Measurements from ENCODE around the gene RET.

Gene RET

DNA sequence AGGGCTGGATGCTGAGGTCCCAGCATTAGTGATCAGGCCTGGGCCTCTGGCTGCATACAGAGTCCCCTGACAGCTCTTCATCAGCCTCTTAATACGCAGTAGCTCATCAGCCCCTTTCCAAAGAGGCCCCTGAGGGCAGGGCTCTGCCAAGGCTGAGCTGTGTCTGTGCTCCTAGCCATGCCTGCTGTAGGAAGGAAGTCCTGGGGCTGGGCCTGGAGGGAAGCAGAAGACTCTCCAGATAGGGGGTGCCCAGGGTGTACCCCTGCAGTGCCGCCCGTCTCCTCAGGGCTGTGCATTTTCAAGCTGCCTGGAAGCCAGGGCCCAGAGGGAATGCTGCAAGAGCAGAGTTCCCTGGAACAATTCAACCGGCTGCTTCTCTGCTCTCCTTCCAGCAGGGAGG, 7.3 kb upstream of the RET start:
- H3K9me2 ChIP-seq (replicated peaks; ENCODE audit: control insufficient read depth, low read length): no peaks in the 10 kb centered on the region
- H4K20me1 ChIP-seq (ENCODE audit: control insufficient read depth, insufficient read depth, low read depth, low read length): no peaks in the 10 kb centered on the region
- no peaks in the 10 kb centered on the region for H3F3A ChIP-seq (ENCODE audit: control insufficient read depth, insufficient read depth)
- H3K27ac ChIP-seq (ENCODE audit: low read depth, low read length): no peak overlapping the region
- no peaks in the 10 kb centered on the region for H3K36me3 ChIP-seq (ENCODE audit: control insufficient read depth, low read length)
- TF ChIP-seq, protein P1, sequence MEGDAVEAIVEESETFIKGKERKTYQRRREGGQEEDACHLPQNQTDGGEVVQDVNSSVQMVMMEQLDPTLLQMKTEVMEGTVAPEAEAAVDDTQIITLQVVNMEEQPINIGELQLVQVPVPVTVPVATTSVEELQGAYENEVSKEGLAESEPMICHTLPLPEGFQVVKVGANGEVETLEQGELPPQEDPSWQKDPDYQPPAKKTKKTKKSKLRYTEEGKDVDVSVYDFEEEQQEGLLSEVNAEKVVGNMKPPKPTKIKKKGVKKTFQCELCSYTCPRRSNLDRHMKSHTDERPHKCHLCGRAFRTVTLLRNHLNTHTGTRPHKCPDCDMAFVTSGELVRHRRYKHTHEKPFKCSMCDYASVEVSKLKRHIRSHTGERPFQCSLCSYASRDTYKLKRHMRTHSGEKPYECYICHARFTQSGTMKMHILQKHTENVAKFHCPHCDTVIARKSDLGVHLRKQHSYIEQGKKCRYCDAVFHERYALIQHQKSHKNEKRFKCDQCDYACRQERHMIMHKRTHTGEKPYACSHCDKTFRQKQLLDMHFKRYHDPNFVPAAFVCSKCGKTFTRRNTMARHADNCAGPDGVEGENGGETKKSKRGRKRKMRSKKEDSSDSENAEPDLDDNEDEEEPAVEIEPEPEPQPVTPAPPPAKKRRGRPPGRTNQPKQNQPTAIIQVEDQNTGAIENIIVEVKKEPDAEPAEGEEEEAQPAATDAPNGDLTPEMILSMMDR (IDR thresholded peaks at IDR 0.05; ENCODE audit: low read depth, low read length, poor library complexity, severe bottlenecking): no peak
- TF ChIP-seq EZH2phosphoT487 (IDR thresholded peaks at IDR 0.05; ENCODE audit: borderline replicate concordance, low read length): no peak
- H3K9me3 ChIP-seq (ENCODE audit: control insufficient read depth, insufficient read depth, low read length): no peaks in the 10 kb centered on the region
- H3K79me2 ChIP-seq (ENCODE audit: control insufficient read depth, low read length): no peaks in the 10 kb centered on the region
- H3K4me3 ChIP-seq (ENCODE audit: low read length): no peak overlapping the region
- no peak overlapping the region for H3K4me2 ChIP-seq (ENCODE audit: low read length)
- no peaks in the 10 kb centered on the region for H3K4me1 ChIP-seq (ENCODE audit: control insufficient read depth, low read length)
- H3K27me3 ChIP-seq (ENCODE audit: control insufficient read depth, low read length): no peaks in the 10 kb centered on the region

DNA sequence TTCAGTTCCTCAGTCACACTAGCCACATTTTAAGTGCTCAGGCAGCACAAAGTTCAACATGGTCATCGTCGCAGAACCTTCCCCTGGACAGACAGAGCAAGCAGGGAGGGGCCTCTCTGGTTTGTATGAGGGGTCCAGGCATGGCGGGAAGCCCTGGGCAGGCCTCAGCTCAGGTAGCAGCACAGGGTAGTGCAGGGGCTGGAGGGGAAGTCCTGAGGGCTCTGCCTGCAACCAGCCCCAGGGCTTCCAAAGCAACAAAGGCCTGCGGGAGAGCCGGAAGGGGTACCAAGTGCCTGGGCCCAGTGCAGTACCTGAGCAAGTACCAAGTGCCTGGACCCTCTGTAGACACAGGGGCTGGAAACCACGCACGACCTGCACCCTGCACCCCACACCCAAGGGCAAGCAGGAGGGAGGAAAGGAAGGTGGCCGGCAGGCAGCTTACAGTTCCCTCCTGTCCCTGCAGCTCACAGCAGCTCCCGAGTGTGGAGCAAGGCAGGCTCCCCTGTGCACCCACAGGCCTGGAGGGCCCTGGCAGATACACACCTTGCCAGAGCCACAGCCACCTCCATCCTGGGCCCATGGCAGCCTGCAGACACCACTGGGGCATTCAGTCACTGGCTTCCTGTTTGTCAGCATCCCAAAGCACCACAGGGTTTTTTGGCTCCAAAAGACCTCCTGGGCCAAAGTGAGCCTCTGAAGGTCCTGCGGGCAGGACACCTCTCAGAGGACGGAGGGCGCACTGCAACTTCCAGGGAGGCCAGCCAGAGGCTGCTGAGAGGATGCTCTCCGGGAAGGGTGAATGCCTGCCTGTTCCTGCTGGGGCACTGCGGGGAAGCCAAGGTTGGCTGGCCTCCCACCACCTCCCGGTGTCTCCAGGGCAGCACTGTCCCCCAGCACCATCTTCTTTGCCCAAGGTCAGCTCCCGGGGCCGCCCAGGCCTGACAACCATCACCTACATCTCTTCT, 6.5 kb upstream of the RET start:
- TF ChIP-seq, protein P1 (IDR thresholded peaks at IDR 0.05; ENCODE audit: low read depth, low read length, poor library complexity, severe bottlenecking): no peak
- TF ChIP-seq EZH2phosphoT487 (IDR thresholded peaks at IDR 0.05; ENCODE audit: borderline replicate concordance, low read length): no peak
- H3K4me1 ChIP-seq (ENCODE audit: control insufficient read depth, low read length): no peaks in the 10 kb centered on the region
- H3K9me3 ChIP-seq (ENCODE audit: control insufficient read depth, insufficient read depth, low read length): no peaks in the 10 kb centered on the region
- no peaks in the 10 kb centered on the region for H3K27me3 ChIP-seq (ENCODE audit: control insufficient read depth, low read length)
- H3K36me3 ChIP-seq (ENCODE audit: control insufficient read depth, low read length): no peaks in the 10 kb centered on the region
- no peaks in the 10 kb centered on the region for H3K9me2 ChIP-seq (replicated peaks; ENCODE audit: control insufficient read depth, low read length)
- H3K4me2 ChIP-seq (ENCODE audit: low read length): no peak overlapping the region
- no peak overlapping the region for H3K4me3 ChIP-seq (ENCODE audit: low read length)
- no peaks in the 10 kb centered on the region for H3K79me2 ChIP-seq (ENCODE audit: control insufficient read depth, low read length)
- no peaks in the 10 kb centered on the region for H4K20me1 ChIP-seq (ENCODE audit: control insufficient read depth, insufficient read depth, low read depth, low read length)
- no peaks in the 10 kb centered on the region for H3F3A ChIP-seq (ENCODE audit: control insufficient read depth, insufficient read depth)
- H3K27ac ChIP-seq (ENCODE audit: low read depth, low read length): no peak overlapping the region

DNA sequence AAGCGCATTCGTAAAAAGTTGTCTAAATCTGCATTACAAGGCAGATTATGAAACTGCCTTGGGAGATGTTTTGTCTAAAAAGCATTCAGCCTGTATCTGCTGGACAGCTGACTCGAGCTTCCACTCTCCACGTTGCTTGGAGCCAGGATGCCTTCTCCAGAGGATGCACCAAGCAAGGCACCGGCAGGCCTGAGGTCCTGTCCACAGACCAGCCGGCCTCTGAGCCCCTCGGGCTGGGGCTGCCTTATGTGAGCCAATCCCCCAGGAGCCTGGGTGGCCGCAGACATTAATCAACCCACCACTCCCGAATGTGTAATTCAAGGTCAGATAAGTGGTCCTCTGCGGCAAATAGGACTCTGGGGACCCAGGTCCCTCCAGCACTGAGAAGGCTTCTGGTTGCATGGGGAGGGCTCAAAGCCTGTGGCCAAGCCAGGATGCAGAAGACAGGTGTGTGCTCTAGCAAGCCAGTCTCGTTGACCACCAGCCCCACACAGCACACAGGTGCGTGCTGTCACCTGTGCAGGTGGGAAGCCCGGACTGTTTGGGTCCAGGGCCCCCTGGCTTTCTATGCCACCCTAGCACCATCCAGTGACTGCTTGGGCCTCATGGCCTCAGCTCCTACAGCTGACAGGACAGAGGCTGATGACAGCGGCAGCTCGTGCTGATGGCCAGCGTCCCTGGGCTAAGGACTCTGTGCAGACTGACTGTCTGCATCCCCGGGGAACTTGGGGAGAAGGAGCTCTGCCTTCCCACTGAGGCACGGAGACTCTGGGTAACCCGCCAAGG, 4.8 kb upstream of the RET start:
- Histone ChIP-seq H4K20me1 (ENCODE audit: control insufficient read depth, insufficient read depth, low read depth, low read length) (no peaks in the 10 kb centered on the region), H3K4me2 (ENCODE audit: low read length) (no peak overlapping the region), H3K4me3 (ENCODE audit: low read length) (no peak overlapping the region), H3F3A (ENCODE audit: control insufficient read depth, insufficient read depth) (no peaks in the 10 kb centered on the region), H3K27ac (ENCODE audit: low read depth, low read length) (no peak overlapping the region), H3K9me3 (ENCODE audit: control insufficient read depth, insufficient read depth, low read length) (no peaks in the 10 kb centered on the region), H3K27me3 (ENCODE audit: control insufficient read depth, low read length) (no peaks in the 10 kb centered on the region), H3K4me1 (ENCODE audit: control insufficient read depth, low read length) (no peaks in the 10 kb centered on the region), H3K79me2 (ENCODE audit: control insufficient read depth, low read length) (no peaks in the 10 kb centered on the region), H3K9me2 (replicated peaks; ENCODE audit: control insufficient read depth, low read length) (no peaks in the 10 kb centered on the region), H3K36me3 (ENCODE audit: control insufficient read depth, low read length) (no peaks in the 10 kb centered on the region)
- TF ChIP-seq, protein P1 (IDR thresholded peaks at IDR 0.05; ENCODE audit: low read depth, low read length, poor library complexity, severe bottlenecking): no peak
- no peak for TF ChIP-seq EZH2phosphoT487 (IDR thresholded peaks at IDR 0.05; ENCODE audit: borderline replicate concordance, low read length)

Measured in DOHH2 (cell line).